CD14-positive monocyte (primary cell): Measurements from ENCODE around the gene BTD. TPM values are rescaled to one million over a fixed set of nuclear protein-coding genes. Genes with fewer than 3 reads are reported as not detected.
A peak's percentile ranks its signal among the peaks of the same experiment; 100 is the strongest.

ENCODE experiments used
- DNase-seq, 3 donors: peaks; one replicate each; pipeline ENCODE4 v3.0.0-alpha.2; 2011 to 2022
- H2AFZ ChIP-seq: 2 replicates; pipeline ENCODE4 v1.6.0; 2012; ENCODE audit warnings: mild to moderate bottlenecking, low read depth, low read length, inconsistent platforms; ENCODE audit not compliant: insufficient read depth, poor library complexity, severe bottlenecking
- H3K27ac ChIP-seq, 2 donors: 1 replicate in 1 of 2; 2 replicates in 1 of 2; pipeline ENCODE4 v1.5.1; 2012 to 2013; ENCODE audit warnings: low read length in 2 of 2, control low read depth in 1 of 2, inconsistent platforms in 1 of 2, low read depth in 1 of 2, mild to moderate bottlenecking in 1 of 2
- H3K27me3 ChIP-seq, 2 donors: one replicate each; pipeline versions ENCODE4 v1.6.0 to v1.6.1; 2011 to 2013; ENCODE audit warnings: low read length in 2 of 2; ENCODE audit not compliant: control insufficient read depth in 2 of 2, insufficient read depth in 2 of 2
- H3K36me3 ChIP-seq, 2 donors: replicated peaks in 1 of 2; 1 replicate in 1 of 2; 2 replicates in 1 of 2; pipeline versions ENCODE4 v1.5.1 to v1.6.1; 2012 to 2013; ENCODE audit warnings: low read length in 2 of 2, control low read depth in 1 of 2, inconsistent platforms in 1 of 2, mild to moderate bottlenecking in 1 of 2; ENCODE audit not compliant: insufficient read depth in 2 of 2, control insufficient read depth in 1 of 2
- H3K4me1 ChIP-seq, 2 donors: 1 replicate in 1 of 2; 2 replicates in 1 of 2; pipeline versions ENCODE4 v1.5.1 to v1.6.1; 2012 to 2013; ENCODE audit warnings: low read length in 2 of 2, control low read depth in 1 of 2, inconsistent platforms in 1 of 2, mild to moderate bottlenecking in 1 of 2, moderate library complexity in 1 of 2; ENCODE audit not compliant: insufficient read depth in 2 of 2, control insufficient read depth in 1 of 2
- H3K4me2 ChIP-seq: replicated peaks from 2 replicates; pipeline ENCODE3; 2012; ENCODE audit warnings: low read length, moderate library complexity, mild to moderate bottlenecking; ENCODE audit not compliant: poor library complexity, severe bottlenecking; ENCODE audit errors: extremely low read depth
- H3K4me3 ChIP-seq, 3 experiments: fragments of 200-600 bp in 1 of 3; sonication (generic) in 1 of 3; replicated peaks in 1 of 3; 1 replicate in 2 of 3; 2 replicates in 1 of 3; pipeline ENCODE4 v1.5.1; 2011 to 2013; ENCODE audit warnings: low read length in 3 of 3, mild to moderate bottlenecking in 3 of 3, control low read depth in 2 of 3, low read depth in 2 of 3, inconsistent platforms in 1 of 3, moderate library complexity in 1 of 3
- H3K79me2 ChIP-seq: 2 replicates; pipeline ENCODE4 v1.6.0; 2012; ENCODE audit warnings: mild to moderate bottlenecking, control low read depth, inconsistent platforms, low read length, moderate library complexity; ENCODE audit not compliant: insufficient read depth
- H3K9ac ChIP-seq: 2 replicates; pipeline ENCODE4 v1.6.0; 2017; ENCODE audit warnings: low read length, mild to moderate bottlenecking; ENCODE audit not compliant: insufficient read depth, poor library complexity, severe bottlenecking
- H3K9me3 ChIP-seq, 2 donors: replicated peaks in 1 of 2; 1 replicate in 1 of 2; 2 replicates in 1 of 2; pipeline versions ENCODE4 v1.5.1 to v1.6.1; 2012 to 2013; ENCODE audit warnings: low read length in 2 of 2, control low read depth in 1 of 2; ENCODE audit not compliant: control insufficient read depth in 1 of 2, insufficient read depth in 1 of 2
- H4K20me1 ChIP-seq: 2 replicates; pipeline ENCODE4 v1.6.0; 2012; ENCODE audit warnings: mild to moderate bottlenecking, low read length, control low read depth, moderate library complexity; ENCODE audit not compliant: insufficient read depth
- H3K27ac Mint-ChIP-seq, 7 donors: one replicate each; pipeline ENCODE4 v1.8.0; 2020; ENCODE audit warnings: mild to moderate bottlenecking in 7 of 7, mixed read lengths in 7 of 7, moderate library complexity in 6 of 7, inconsistent platforms in 2 of 7
- H3K27me3 Mint-ChIP-seq, 3 donors: one replicate each; pipeline ENCODE4 v1.8.0; 2021 to 2022; ENCODE audit warnings: low read depth in 3 of 3, mild to moderate bottlenecking in 3 of 3, mixed read lengths in 3 of 3, moderate library complexity in 3 of 3, inconsistent platforms in 1 of 3
- H3K36me3 Mint-ChIP-seq, 2 donors: one replicate each; pipeline ENCODE4 v1.8.0; 2020; ENCODE audit warnings: mixed read lengths in 2 of 2, inconsistent platforms in 1 of 2, mild to moderate bottlenecking in 1 of 2
- H3K4me1 Mint-ChIP-seq: one replicate; pipeline ENCODE4 v1.8.0; 2020; ENCODE audit warnings: mild to moderate bottlenecking, mixed read lengths
- H3K4me3 Mint-ChIP-seq, 2 donors: one replicate each; pipeline ENCODE4 v1.8.0; 2020; ENCODE audit warnings: mild to moderate bottlenecking in 2 of 2, mixed read lengths in 2 of 2, moderate library complexity in 1 of 2
- H3K9me3 Mint-ChIP-seq, 7 donors: one replicate each; pipeline ENCODE4 v1.8.0; 2020 to 2022; ENCODE audit warnings: mixed read lengths in 7 of 7, mild to moderate bottlenecking in 6 of 7, moderate library complexity in 6 of 7, inconsistent platforms in 2 of 7
- CTCF ChIP-seq: fragments of 200-600 bp; IDR thresholded peaks from one replicate; pipeline ENCODE4 v1.8.0; 2022; ENCODE audit warnings: antibody characterized with exemption, mild to moderate bottlenecking
- WGBS: methylation state at CpG from one replicate; pipeline ENCODE4 v1.1.5; 2013; ENCODE audit warnings: missing lambda C conversion rate; ENCODE audit not compliant: insufficient coverage; 5-methylcytosine and 5-hydroxymethylcytosine counted together
- intact Hi-C, 2 donors: fragments of 100-400 bp; cut with micrococcal nuclease; formaldehyde crosslinking; loops; one replicate each; pipeline versions ENCODE4 v1.15.0 to v1.15.1; 2023
- polyA plus RNA-seq, 3 donors: library from polyadenylated mRNA; depleted of rRNA in 1 of 3; unstranded in 2 of 3; stranded (reverse) in 1 of 3; fragments of 300-500 nt in 2 of 3; fragments of >200 nt in 1 of 3; fragmentation: Illumina TruSeq in 2 of 3; gene quantifications; 1 replicate in 2 of 3; 2 replicates in 1 of 3; pipeline ENCODE4 v1.2.3, GENCODE V29; 2012 to 2021

The BTD gene
- polyA plus RNA-seq, 3 donors = 13.2 to 24.0 (median 19.3) TPM

- Histone ChIP-seq H3K79me2 (no peaks in the 10 kb centered on the region), H4K20me1 (no peaks in the 10 kb centered on the region), H3K4me3 (no peak overlapping the region), H3K9me3 (no peaks in the 10 kb centered on the region), H3K27ac (no peak overlapping the region), H3K4me2 (peak overlapping the region; percentile 38), H3K4me1 (peaks cover 30 to 45% of the 10 kb centered on the region in 2 donors), H2AFZ (no peak overlapping the region), H3K27me3 (no peaks in the 10 kb centered on the region), H3K9ac (no peak overlapping the region), H3K36me3 (no peaks in the 10 kb centered on the region)
- Mint-ChIP-seq H3K36me3 (peaks cover 0 to 8% of the 10 kb centered on the region in 2 donors), H3K9me3 (no peaks in the 10 kb centered on the region), H3K27ac (peak overlapping the region in 5 of 7 donors; percentile 23 to 69 (median 46)), H3K4me3 (no peak overlapping the region), H3K4me1 (peaks cover 33% of the 10 kb centered on the region), H3K27me3 (no peaks in the 10 kb centered on the region)
- intact Hi-C loops = loop anchor here in 1 of 2 donors (10.0 kb wide), 2 partner anchors 51 to 119 kb away; no protein-coding TSS in a partner anchor
- peak; percentile 26 to 42 (median 34) for DNase-seq
- WGBS = 39% methylated on average over 5 of the region's 7 CpGs
- no peak for TF ChIP-seq CTCF
Measured at GRCh38 chr3:15685927-15686326, 84.4 kb downstream of the BTD start.

- Histone ChIP-seq H3K27ac (no peak overlapping the region), H3K9ac (no peak overlapping the region), H4K20me1 (no peaks in the 10 kb centered on the region), H3K79me2 (no peaks in the 10 kb centered on the region), H3K27me3 (no peaks in the 10 kb centered on the region), H3K4me3 (no peak overlapping the region), H2AFZ (no peak overlapping the region), H3K36me3 (no peaks in the 10 kb centered on the region), H3K9me3 (no peaks in the 10 kb centered on the region), H3K4me1 (peaks cover 8 to 10% of the 10 kb centered on the region in 2 donors), H3K4me2 (no peak overlapping the region)
- Mint-ChIP-seq H3K9me3 (no peaks in the 10 kb centered on the region), H3K27ac (no peak overlapping the region), H3K27me3 (no peaks in the 10 kb centered on the region), H3K4me1 (peaks cover 8% of the 10 kb centered on the region), H3K36me3 (peaks cover 7 to 11% of the 10 kb centered on the region in 2 donors), H3K4me3 (no peak overlapping the region)
- TF ChIP-seq CTCF = no peak
- intact Hi-C loops = no loop called here
- WGBS = 91% methylated on average over 2 of the region's 4 CpGs
- no peak for DNase-seq
Measured at GRCh38 chr3:15690230-15690629, 88.7 kb downstream of the BTD start.
